GM12878 (cell line): Measurements from ENCODE around the gene EPB42. TPM values are rescaled to one million over a fixed set of nuclear protein-coding genes. Genes with fewer than 3 reads are reported as not detected.
"Not testable (repeated sequence)": the region's sequence is repeated elsewhere in the genome, so short reads cannot be mapped to it uniquely, and the experiment has no call there.

Experiments used
- ATAC-seq: fragments of 200-7000 bp; cut with Tn5 transposase; 3 replicates; pipeline ENCODE4 v1.9.1; 2020; ENCODE audit warnings: mild to moderate bottlenecking, moderate library complexity
- BruUV-seq: library from RNA; stranded (reverse); fragments of 400-500 nt; replicated peaks from 2 replicates; lab custom pipeline; 2021; lab: Mats Ljungman, UMichigan
- CTCF ChIA-PET: fragments of 300-600 bp; sonication (Branson Sonifier 250); formaldehyde crosslinking; extraction: SDS; loops from one replicate; lab custom pipeline; 2021; ENCODE audit warnings: inconsistent platforms; lab: Yijun Ruan, JAX
- POLR2A ChIA-PET: fragments of 350-600 bp; formaldehyde crosslinking; extraction: SDS; loops from one replicate; lab custom pipeline; 2021; ENCODE audit warnings: inconsistent platforms; lab: Charles Lee
- RAD21 ChIA-PET: fragments of 300-600 bp; sonication (Branson Sonifier 250); formaldehyde crosslinking; loops from one replicate; lab custom pipeline; 2023; ENCODE audit warnings: antibody characterized with exemption; ENCODE audit not compliant: unreplicated experiment; lab: Charles Lee
- SMC1A ChIA-PET: fragments of 300-600 bp; sonication (Branson Sonifier 250); formaldehyde crosslinking; loops from one replicate; lab custom pipeline; 2023; ENCODE audit not compliant: unreplicated experiment, uncharacterized antibody; lab: Charles Lee
- DNase-seq: peaks from one replicate; pipeline ENCODE4 v3.0.0-alpha.2; 2011; ENCODE audit warnings: low read depth, low spot score
- FAIRE-seq: peaks from 3 replicates; lab custom pipeline; 2011; peaks lifted over from hg19 to GRCh38; lab: Jason Lieb, UNC
- H2AFZ ChIP-seq: 2 replicates; pipeline ENCODE4 v1.6.0; 2011; ENCODE audit warnings: low read depth, low read length, control low read depth; ENCODE audit not compliant: control insufficient read depth
- H3K27ac ChIP-seq: 2 replicates; pipeline ENCODE4 v1.5.1; 2011; ENCODE audit warnings: control low read depth; ENCODE audit not compliant: control insufficient read depth, insufficient read depth
- H3K27me3 ChIP-seq, 2 experiments: replicated peaks in 1 of 2; 2 replicates each; pipeline versions ENCODE4 v1.6.0 to v1.6.1; 2011; ENCODE audit warnings: low read length in 1 of 2; ENCODE audit not compliant: control insufficient read depth in 2 of 2, insufficient read depth in 2 of 2
- H3K36me3 ChIP-seq, 2 experiments: 2 replicates each; pipeline ENCODE4 v1.5.1; 2011; ENCODE audit warnings: low read length in 1 of 2; ENCODE audit not compliant: control insufficient read depth in 2 of 2, insufficient read depth in 2 of 2
- H3K4me1 ChIP-seq: 2 replicates; pipeline ENCODE4 v1.6.1; 2011; ENCODE audit warnings: mild to moderate bottlenecking, low read length, moderate library complexity, mixed read lengths; ENCODE audit not compliant: control insufficient read depth, insufficient read depth
- H3K4me2 ChIP-seq: 2 replicates; pipeline ENCODE4 v1.6.0; 2011; ENCODE audit warnings: control low read depth; ENCODE audit not compliant: control insufficient read depth, insufficient read depth
- H3K4me3 ChIP-seq: fragments of 200-600 bp; sonication (generic); 2 replicates; pipeline ENCODE4 v1.5.1; 2016
- H3K79me2 ChIP-seq: 2 replicates; pipeline ENCODE4 v1.6.0; 2011; ENCODE audit warnings: low read length; ENCODE audit not compliant: control insufficient read depth, insufficient read depth
- H3K9ac ChIP-seq: 2 replicates; pipeline ENCODE4 v1.8.0; 2011; ENCODE audit warnings: low read length, control low read depth, mixed read lengths; ENCODE audit not compliant: control insufficient read depth, insufficient read depth
- H3K9me3 ChIP-seq: replicated peaks from 3 replicates; pipeline ENCODE4 v1.5.1; 2011; ENCODE audit warnings: mild to moderate bottlenecking, low read length; ENCODE audit not compliant: control insufficient read depth, insufficient read depth
- H4K20me1 ChIP-seq: 2 replicates; pipeline ENCODE4 v1.6.0; 2011; ENCODE audit not compliant: control insufficient read depth, insufficient read depth
- BRCA1 ChIP-seq: IDR thresholded peaks from 2 replicates; pipeline ENCODE4 v1.6.1; 2011; ENCODE audit warnings: low read depth, low read length, improper control_type of control experiment
- MTA3 ChIP-seq: IDR thresholded peaks from 2 replicates; pipeline ENCODE4 v1.6.1; 2012; ENCODE audit warnings: low read length, inconsistent platforms, borderline replicate concordance
- PKNOX1 ChIP-seq: fragments of 450-650 bp; IDR thresholded peaks from 2 replicates; pipeline ENCODE4 v1.6.1; 2016; ENCODE audit warnings: mild to moderate bottlenecking
- SMC3 ChIP-seq: IDR thresholded peaks from 2 replicates; pipeline ENCODE4 v1.6.1; 2011; ENCODE audit warnings: low read length, improper control_type of control experiment, borderline replicate concordance
- TCF3 ChIP-seq: IDR thresholded peaks from 2 replicates; pipeline ENCODE4 v1.6.1; 2012; ENCODE audit warnings: low read depth, mild to moderate bottlenecking, low read length, borderline replicate concordance; ENCODE audit not compliant: insufficient read depth
- YY1 ChIP-seq: IDR thresholded peaks from 2 replicates; pipeline ENCODE4 v1.6.1; 2011; ENCODE audit warnings: low read depth, mild to moderate bottlenecking, low read length
- WGBS: methylation state at CpG from one replicate; pipeline ENCODE4 v1.1.6; 2016; ENCODE audit warnings: low lambda C conversion rate; ENCODE audit not compliant: insufficient replicate concordance, insufficient coverage; ENCODE audit errors: missing lambda C conversion rate; 5-methylcytosine and 5-hydroxymethylcytosine counted together
- in situ Hi-C: fragments of 300-500 bp; cut with MboI; formaldehyde crosslinking; loops from 9 replicates; pipeline ENCODE4 v1.14.3; 2018; ENCODE audit warnings: mixed read lengths
- intact Hi-C: fragments of 100-400 bp; cut with micrococcal nuclease; formaldehyde crosslinking; loops from one replicate; pipeline ENCODE4 v1.14.2; 2022; ENCODE audit not compliant: unreplicated experiment
- polyA plus RNA-seq, 11 experiments: library from polyadenylated mRNA; depleted of rRNA in 4 of 11; unstranded in 6 of 11; stranded (reverse) in 5 of 11; fragments of >200 nt; fragmentation: Nextera tagmentation in 4 of 11; fragmentation: Illumina TruSeq in 1 of 11; extraction: Ambion mirVana in 4 of 11; extraction: Trizol in 1 of 11; gene quantifications; 1 replicate in 1 of 11; 2 replicates in 10 of 11; pipeline versions ENCODE4 v1.2.1 to v1.2.3, GENCODE V29; 2011 to 2016; ENCODE audit warnings: inconsistent platforms in 2 of 11, missing spikeins in 2 of 11, low read depth in 1 of 11
- total RNA-seq, 4 experiments: library from RNA; depleted of rRNA in 3 of 4; stranded (reverse); fragments of >200 nt in 3 of 4; fragmentation: Illumina TruSeq in 1 of 4; extraction: Trizol in 1 of 4; gene quantifications; 2 replicates each; pipeline versions ENCODE4 v1.2.1 to v1.2.3, GENCODE V29; 2013 to 2021

The EPB42 gene
- total and polyA plus RNA-seq, 10 of the 15 experiments (the other 5 are each of a cell fraction or from before 2014, with no cell fraction given) = not detected

GRCh38 chr15:43184407-43185124 lies 36.3 kb downstream of the EPB42 start:
- WGBS = 94% methylated on average over 9 of the region's 9 CpGs
- ChIA-PET CTCF (interaction anchor here (1.7 to 5.0 kb wide), 3 partner anchors 40 to 101 kb away, joined by 6 to 37 read pairs (median 9); no protein-coding TSS in a partner anchor), SMC1A (interaction anchor here (0.6 to 1.9 kb wide), 3 partner anchors 20 to 448 kb away, joined by 3 to 7 read pairs (median 4); no protein-coding TSS in a partner anchor), POLR2A (interaction anchor here (1.1 to 1.7 kb wide), 5 partner anchors 8 to 78 kb away, joined by 3 to 4 read pairs (median 3); partner anchors contain the start of gene UBR1), RAD21 (interaction anchor here (1.0 to 1.9 kb wide), 3 partner anchors 40 to 101 kb away, joined by 4 to 7 read pairs (median 4); no protein-coding TSS in a partner anchor)
- no TSS peak for BruUV-seq
- DNase-seq (no peak), ATAC-seq (no peak), FAIRE-seq (no peak)
- Histone ChIP-seq H2AFZ (peak overlapping the region; percentile 12; the same call in 1 of the 2 replicates), H3K4me2 (no peak overlapping the region), H4K20me1 (no peaks in the 10 kb centered on the region), H3K4me1 (no peaks in the 10 kb centered on the region), H3K4me3 (no peak overlapping the region), H3K36me3 (peaks cover 0 to 2% of the 10 kb centered on the region in 2 experiments; a peak in 2 of 4 replicates), H3K27ac (no peak overlapping the region), H3K9ac (no peak overlapping the region), H3K27me3 (no peaks in the 10 kb centered on the region), H3K79me2 (peaks cover 15% of the 10 kb centered on the region), H3K9me3 (no peaks in the 10 kb centered on the region)
- intact Hi-C loops = loop anchor here (5.0 kb wide), 1 partner anchor 52 kb away; the partner anchor contains the start of gene TMEM62
- no peak for TF ChIP-seq BRCA1
- in situ Hi-C loops = no loop called here

- TF ChIP-seq YY1 (no peak), TCF3 (no peak), PKNOX1 (no peak), SMC3 (no peak), MTA3 (no peak)
- TF ChIP-seq, all 136 proteins: peak for 0
- SMC1A ChIA-PET = interaction anchor here (1.9 kb wide), 1 partner anchor 101 kb away, joined by 4 read pairs; no protein-coding TSS in a partner anchor
- Histone ChIP-seq H3K9me3 (no peaks in the 10 kb centered on the region), H3K9ac (no peak overlapping the region), H3K4me3 (no peak overlapping the region), H3K27ac (no peak overlapping the region), H2AFZ (no peak overlapping the region), H4K20me1 (no peaks in the 10 kb centered on the region), H3K36me3 (peaks cover 0 to 2% of the 10 kb centered on the region in 2 experiments; a peak in 2 of 4 replicates), H3K79me2 (peaks cover 15% of the 10 kb centered on the region), H3K27me3 (no peaks in the 10 kb centered on the region), H3K4me2 (no peak overlapping the region), H3K4me1 (no peaks in the 10 kb centered on the region)
- no peak for ATAC-seq
- in situ Hi-C loops (no loop called here), intact Hi-C loops (no loop called here)
- CTCF ChIA-PET = interaction anchor here (1.3 to 5.0 kb wide), 3 partner anchors 20 to 103 kb away, joined by 4 to 37 read pairs (median 9); no protein-coding TSS in a partner anchor
- BruUV-seq = no TSS peak
- no peak for FAIRE-seq
- DNase-seq = no peak
- RAD21 ChIA-PET = interaction anchor here (1.4 kb wide), 1 partner anchor 102 kb away, joined by 4 read pairs; no protein-coding TSS in a partner anchor
- POLR2A ChIA-PET = interaction anchor here (0.5 to 1.7 kb wide), 5 partner anchors 9 to 77 kb away, joined by 3 to 4 read pairs (median 3); partner anchors contain the start of gene UBR1
- WGBS = 48% methylated on average over 3 of the region's 3 CpGs
Measured at GRCh38 chr15:43183270-43183669, 37.5 kb downstream of the EPB42 start.

- H3K27me3 ChIP-seq, POLR2A ChIA-PET, ATAC-seq, intact Hi-C loops, H3K4me1 ChIP-seq, SMC1A ChIA-PET, in situ Hi-C loops, H2AFZ ChIP-seq, H3K9ac ChIP-seq, H3K4me2 ChIP-seq, H3K79me2 ChIP-seq, RAD21 ChIA-PET, H3K27ac ChIP-seq, CTCF ChIA-PET, H3K4me3 ChIP-seq, FAIRE-seq, H4K20me1 ChIP-seq, H3K36me3 ChIP-seq, DNase-seq, H3K9me3 ChIP-seq: not testable (repeated sequence)
- WGBS = 82% methylated on average over 1 of the region's 2 CpGs
- BruUV-seq = TSS peak; percentile 48
Measured at GRCh38 chr15:43177147-43177546, 43.7 kb downstream of the EPB42 start.
